Prostate gland (tissue), 2 donors: ENCODE measurements around the gene SLC33A1.

Experiments used
- POLR2AphosphoS5 ChIP-seq: sonication (generic); formaldehyde crosslinking; IDR thresholded peaks from one replicate; pipeline ENCODE4 v1.6.1; 2017; ENCODE audit warnings: antibody characterized with exemption
- TF ChIP-seq, protein P1 (sequence below), 4 experiments: fragments of 200-600 bp in 2 of 4; fragments of 450-650 bp in 2 of 4; sonication (generic) in 2 of 4; IDR thresholded peaks; 1 replicate in 3 of 4; 2 replicates in 1 of 4; pipeline ENCODE4 v1.5.1; 2016 to 2019; ENCODE audit warnings: antibody characterized with exemption in 4 of 4, mild to moderate bottlenecking in 2 of 4, moderate library complexity in 2 of 4

DNA sequence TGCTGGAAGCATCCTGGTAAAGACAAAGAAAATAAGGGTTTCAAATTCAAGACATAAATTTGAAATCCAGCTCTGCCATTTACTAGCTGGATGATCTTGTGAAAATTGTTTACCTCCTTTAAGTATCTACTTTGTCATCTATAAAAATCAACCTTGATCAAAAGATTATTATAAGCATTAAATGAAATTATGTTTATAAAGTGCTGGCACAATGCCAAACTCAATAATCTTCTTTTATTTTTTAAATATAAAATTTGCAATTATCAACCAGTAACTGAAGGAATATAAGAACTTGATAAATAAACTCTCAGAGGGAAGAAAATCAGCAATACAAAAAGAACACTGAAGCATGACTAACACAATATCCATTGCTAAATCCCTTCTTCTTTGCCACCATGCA lies 73.9 kb downstream of the SLC33A1 start:
- TF ChIP-seq, protein P1, sequence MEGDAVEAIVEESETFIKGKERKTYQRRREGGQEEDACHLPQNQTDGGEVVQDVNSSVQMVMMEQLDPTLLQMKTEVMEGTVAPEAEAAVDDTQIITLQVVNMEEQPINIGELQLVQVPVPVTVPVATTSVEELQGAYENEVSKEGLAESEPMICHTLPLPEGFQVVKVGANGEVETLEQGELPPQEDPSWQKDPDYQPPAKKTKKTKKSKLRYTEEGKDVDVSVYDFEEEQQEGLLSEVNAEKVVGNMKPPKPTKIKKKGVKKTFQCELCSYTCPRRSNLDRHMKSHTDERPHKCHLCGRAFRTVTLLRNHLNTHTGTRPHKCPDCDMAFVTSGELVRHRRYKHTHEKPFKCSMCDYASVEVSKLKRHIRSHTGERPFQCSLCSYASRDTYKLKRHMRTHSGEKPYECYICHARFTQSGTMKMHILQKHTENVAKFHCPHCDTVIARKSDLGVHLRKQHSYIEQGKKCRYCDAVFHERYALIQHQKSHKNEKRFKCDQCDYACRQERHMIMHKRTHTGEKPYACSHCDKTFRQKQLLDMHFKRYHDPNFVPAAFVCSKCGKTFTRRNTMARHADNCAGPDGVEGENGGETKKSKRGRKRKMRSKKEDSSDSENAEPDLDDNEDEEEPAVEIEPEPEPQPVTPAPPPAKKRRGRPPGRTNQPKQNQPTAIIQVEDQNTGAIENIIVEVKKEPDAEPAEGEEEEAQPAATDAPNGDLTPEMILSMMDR (IDR thresholded peaks at IDR 0.05): no peak
- no peak for TF ChIP-seq POLR2AphosphoS5
